ENCODE data around the gene PTPRN2.

PTPRN2 gene

DNA sequence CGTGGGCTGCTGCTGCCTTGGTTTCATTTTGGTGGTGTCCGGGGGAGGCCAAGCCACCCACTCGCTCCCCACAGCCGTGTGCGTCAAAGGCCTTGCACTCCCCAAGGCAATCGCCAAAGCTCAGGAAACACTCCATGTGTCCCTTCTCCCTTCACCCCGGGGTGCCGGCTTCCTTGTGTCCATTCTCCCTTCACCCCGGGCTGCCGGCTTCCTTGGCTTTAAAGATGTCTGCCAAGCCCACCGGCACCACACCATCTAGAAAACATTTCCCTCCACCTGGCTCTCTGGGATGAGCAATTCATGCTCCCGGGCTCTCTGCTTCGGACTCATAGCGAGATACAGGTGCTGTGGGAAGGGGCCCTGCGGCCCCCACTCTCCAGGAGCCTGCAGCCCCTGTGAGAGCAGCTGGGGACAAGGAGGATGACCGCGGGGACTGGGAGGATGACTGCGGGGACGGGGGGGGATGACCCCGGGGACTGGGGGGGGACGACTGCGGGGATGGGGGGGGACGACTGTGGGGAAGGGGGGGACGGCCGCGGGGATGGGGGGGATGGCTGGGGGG is 928.7 kb downstream of the PTPRN2 start:
- no CpG with 5 or more reads among the region's 26 CpGs for WGBS, 2 donors (ENCODE audit: extremely low coverage in 2 of 2, insufficient read length in 2 of 2, insufficient replicate concordance in 1 of 2)

DNA sequence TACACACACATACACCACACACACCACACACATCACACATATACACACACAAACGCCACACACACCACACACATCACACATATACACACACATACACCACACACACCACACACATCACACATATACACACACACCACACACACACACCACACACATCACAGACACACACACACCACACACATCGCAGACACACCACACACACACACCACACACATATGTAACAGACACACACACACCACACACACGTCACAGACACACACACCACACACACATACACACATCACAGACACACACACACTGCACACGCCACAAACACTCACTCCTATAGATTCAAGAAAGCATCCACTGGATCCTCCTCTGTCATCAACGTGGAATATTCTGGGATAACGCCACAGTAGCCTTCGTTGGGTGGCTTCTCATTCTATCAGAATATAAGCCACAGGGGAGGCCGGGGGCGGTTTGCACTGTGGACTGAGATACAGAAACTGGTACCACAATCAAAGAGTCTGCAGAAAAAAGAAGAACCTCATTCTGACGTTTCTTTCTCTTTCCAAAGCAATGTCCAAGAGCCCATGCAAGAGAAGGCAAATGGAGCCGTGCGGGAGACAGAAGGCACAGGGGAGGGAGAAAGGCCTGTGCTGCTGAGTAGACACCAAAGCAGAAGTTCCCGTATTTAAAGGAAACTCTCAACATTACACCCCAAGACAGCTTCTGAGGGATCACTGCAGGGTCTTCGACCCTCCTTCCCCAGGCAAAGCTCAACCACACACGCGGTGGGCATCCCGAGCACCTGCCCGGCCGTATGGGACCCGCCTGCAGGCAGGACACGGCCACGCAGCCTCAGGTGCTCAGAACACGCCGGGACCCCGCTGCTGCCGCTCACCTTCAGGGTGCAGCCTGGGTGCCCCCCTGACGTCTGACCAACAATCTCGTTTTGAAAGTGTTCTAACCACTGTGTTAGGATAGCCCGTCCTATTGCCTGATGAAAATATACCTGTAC is 929.6 kb downstream of the PTPRN2 start:
- Histone ChIP-seq H3K27me3 (ENCODE audit: control insufficient read depth in 3 of 3, insufficient read depth in 3 of 3, low read depth in 1 of 3, low read length in 3 of 3) (no peaks in the 10 kb centered on the region), H3K27ac (replicated peaks; ENCODE audit: low read length) (no peak overlapping the region), H3K9ac (ENCODE audit: low read depth, low read length, poor library complexity) (no peak overlapping the region), H2BK12ac (ENCODE audit: low read length) (no peak overlapping the region), H3K4me1 (ENCODE audit: control insufficient read depth in 2 of 2, insufficient read depth in 1 of 2, low read depth in 1 of 2, low read length in 2 of 2) (peaks cover 0 to 2% of the 10 kb centered on the region in 2 donors), H4K91ac (ENCODE audit: low read depth, low read length, poor library complexity) (no peak overlapping the region), H3K4me3 (ENCODE audit: low read length in 2 of 2) (peak overlapping the region in 1 of 2 donors; percentile 26), H3K9me3 (replicated peaks in 1 of 2; ENCODE audit: control insufficient read depth in 2 of 2, insufficient read depth in 1 of 2, low read depth in 1 of 2, low read length in 2 of 2) (peaks cover 0 to 2% of the 10 kb centered on the region in 2 donors), H2BK120ac (ENCODE audit: low read depth, low read length) (no peak overlapping the region), H2AK5ac (ENCODE audit: low read depth, low read length) (no peak overlapping the region), H2BK15ac (ENCODE audit: low read length) (no peak overlapping the region), H3K14ac (ENCODE audit: low read length) (no peak overlapping the region), H3K4me2 (ENCODE audit: insufficient read depth, low read length, poor library complexity, severe bottlenecking) (no peak overlapping the region), H3K36me3 (replicated peaks in 1 of 2; ENCODE audit: control insufficient read depth in 2 of 2, insufficient read depth in 2 of 2, low read length in 2 of 2) (peaks cover 43 to 90% of the 10 kb centered on the region in 2 donors), H3K4ac (ENCODE audit: low read length) (no peak overlapping the region), H2AFZ (ENCODE audit: low read length) (no peak overlapping the region), H4K8ac (ENCODE audit: low read depth, low read length) (no peak overlapping the region), H2BK5ac (ENCODE audit: low read length) (no peak overlapping the region), H3K79me1 (ENCODE audit: low read depth, low read length) (peaks cover 43% of the 10 kb centered on the region), H3K18ac (ENCODE audit: low read length) (peak overlapping the region; percentile 63), H3K23ac (ENCODE audit: low read depth, low read length, poor library complexity) (no peak overlapping the region)
- WGBS, 2 donors (ENCODE audit: extremely low coverage in 2 of 2, insufficient read length in 2 of 2, insufficient replicate concordance in 1 of 2): no CpG with 5 or more reads among the region's 29 CpGs
- no peak for DNase-seq (ENCODE audit: low spot score)

More for the DNA sequence above, 928.7 kb downstream of the PTPRN2 start:
- Histone ChIP-seq H3K4me1 (ENCODE audit: control insufficient read depth in 2 of 2, insufficient read depth in 1 of 2, low read depth in 1 of 2, low read length in 2 of 2) (peaks cover 0 to 8% of the 10 kb centered on the region in 2 donors), H2AFZ (ENCODE audit: low read length) (no peak overlapping the region), H3K9ac (ENCODE audit: low read depth, low read length, poor library complexity) (no peak overlapping the region), H3K27me3 (ENCODE audit: control insufficient read depth in 3 of 3, insufficient read depth in 3 of 3, low read depth in 1 of 3, low read length in 3 of 3) (no peaks in the 10 kb centered on the region), H3K18ac (ENCODE audit: low read length) (peak overlapping the region; percentile 27), H3K14ac (ENCODE audit: low read length) (no peak overlapping the region), H2AK5ac (ENCODE audit: low read depth, low read length) (no peak overlapping the region), H4K91ac (ENCODE audit: low read depth, low read length, poor library complexity) (no peak overlapping the region), H4K8ac (ENCODE audit: low read depth, low read length) (no peak overlapping the region), H3K9me3 (replicated peaks in 1 of 2; ENCODE audit: control insufficient read depth in 2 of 2, insufficient read depth in 1 of 2, low read depth in 1 of 2, low read length in 2 of 2) (peaks cover 0 to 2% of the 10 kb centered on the region in 2 donors), H3K4ac (ENCODE audit: low read length) (no peak overlapping the region), H2BK5ac (ENCODE audit: low read length) (no peak overlapping the region), H2BK12ac (ENCODE audit: low read length) (no peak overlapping the region), H3K27ac (replicated peaks; ENCODE audit: low read length) (no peak overlapping the region), H3K4me2 (ENCODE audit: insufficient read depth, low read length, poor library complexity, severe bottlenecking) (no peak overlapping the region), H3K4me3 (ENCODE audit: low read length in 2 of 2) (no peak overlapping the region), H3K79me1 (ENCODE audit: low read depth, low read length) (peaks cover 46% of the 10 kb centered on the region), H2BK120ac (ENCODE audit: low read depth, low read length) (no peak overlapping the region), H2BK15ac (ENCODE audit: low read length) (no peak overlapping the region), H3K23ac (ENCODE audit: low read depth, low read length, poor library complexity) (no peak overlapping the region), H3K36me3 (replicated peaks in 1 of 2; ENCODE audit: control insufficient read depth in 2 of 2, insufficient read depth in 2 of 2, low read length in 2 of 2) (peaks cover 39 to 90% of the 10 kb centered on the region in 2 donors)
- DNase-seq (ENCODE audit: low spot score): no peak

DNA sequence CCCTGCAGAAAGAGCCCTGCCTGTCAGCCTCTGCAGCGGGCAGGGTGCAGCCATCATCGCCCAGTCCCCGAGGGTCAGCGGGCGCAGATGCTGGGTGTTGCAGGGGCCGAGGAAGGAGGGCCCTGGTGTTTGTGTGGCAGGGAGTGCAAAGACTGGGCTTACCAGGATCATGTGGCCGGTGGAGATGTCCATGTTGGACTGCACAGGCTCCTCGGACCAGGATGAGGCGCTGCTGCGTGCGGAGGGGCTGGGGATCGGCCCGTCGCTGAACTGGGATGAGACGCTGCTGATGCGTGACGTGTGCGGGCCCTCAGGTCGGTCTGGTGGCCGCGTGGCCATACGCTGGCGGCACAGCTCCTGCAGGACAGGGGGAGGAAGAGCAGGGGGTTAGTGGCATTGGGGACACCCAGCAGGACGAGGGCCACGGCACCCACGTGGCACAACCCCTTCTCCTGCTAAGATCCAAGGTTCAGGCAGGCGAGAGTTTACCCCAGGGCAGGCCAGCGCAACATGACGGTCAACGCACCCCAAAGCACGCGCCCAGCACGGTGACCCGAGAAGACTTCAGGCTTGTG is 931.3 kb downstream of the PTPRN2 start:
- peak overlapping the region in 1 of 2 donors; percentile 5 for H3K4me3 ChIP-seq (ENCODE audit: low read length in 2 of 2)
- no peak overlapping the region for H2BK12ac ChIP-seq (ENCODE audit: low read length)
- no peak overlapping the region for H2BK15ac ChIP-seq (ENCODE audit: low read length)
- H3K14ac ChIP-seq (ENCODE audit: low read length): no peak overlapping the region
- H4K8ac ChIP-seq (ENCODE audit: low read depth, low read length): peak overlapping the region; percentile 82
- H3K27me3 ChIP-seq (ENCODE audit: control insufficient read depth in 3 of 3, insufficient read depth in 3 of 3, low read depth in 1 of 3, low read length in 3 of 3): no peaks in the 10 kb centered on the region
- peaks cover 0 to 2% of the 10 kb centered on the region in 2 donors for H3K9me3 ChIP-seq (replicated peaks in 1 of 2; ENCODE audit: control insufficient read depth in 2 of 2, insufficient read depth in 1 of 2, low read depth in 1 of 2, low read length in 2 of 2)
- H2BK5ac ChIP-seq (ENCODE audit: low read length): peak overlapping the region; percentile 75
- no peak overlapping the region for H2AK5ac ChIP-seq (ENCODE audit: low read depth, low read length)
- H3K27ac ChIP-seq (replicated peaks; ENCODE audit: low read length): no peak overlapping the region
- peak overlapping the region; percentile 65 for H3K23ac ChIP-seq (ENCODE audit: low read depth, low read length, poor library complexity)
- H3K4me2 ChIP-seq (ENCODE audit: insufficient read depth, low read length, poor library complexity, severe bottlenecking): no peak overlapping the region
- DNase-seq (ENCODE audit: low spot score): no peak
- H3K36me3 ChIP-seq (replicated peaks in 1 of 2; ENCODE audit: control insufficient read depth in 2 of 2, insufficient read depth in 2 of 2, low read length in 2 of 2): peaks cover 49 to 90% of the 10 kb centered on the region in 2 donors
- peaks cover 29% of the 10 kb centered on the region for H3K79me1 ChIP-seq (ENCODE audit: low read depth, low read length)
- no peak overlapping the region for H3K9ac ChIP-seq (ENCODE audit: low read depth, low read length, poor library complexity)
- no peaks in the 10 kb centered on the region for H3K4me1 ChIP-seq (ENCODE audit: control insufficient read depth in 2 of 2, insufficient read depth in 1 of 2, low read depth in 1 of 2, low read length in 2 of 2)
- no peak overlapping the region for H2AFZ ChIP-seq (ENCODE audit: low read length)
- no peak overlapping the region for H2BK120ac ChIP-seq (ENCODE audit: low read depth, low read length)
- H3K4ac ChIP-seq (ENCODE audit: low read length): no peak overlapping the region
- H4K91ac ChIP-seq (ENCODE audit: low read depth, low read length, poor library complexity): no peak overlapping the region
- H3K18ac ChIP-seq (ENCODE audit: low read length): peak overlapping the region; percentile 28
- WGBS, 2 donors (ENCODE audit: extremely low coverage in 2 of 2, insufficient read length in 2 of 2, insufficient replicate concordance in 1 of 2): no CpG with 5 or more reads among the region's 34 CpGs

DNA sequence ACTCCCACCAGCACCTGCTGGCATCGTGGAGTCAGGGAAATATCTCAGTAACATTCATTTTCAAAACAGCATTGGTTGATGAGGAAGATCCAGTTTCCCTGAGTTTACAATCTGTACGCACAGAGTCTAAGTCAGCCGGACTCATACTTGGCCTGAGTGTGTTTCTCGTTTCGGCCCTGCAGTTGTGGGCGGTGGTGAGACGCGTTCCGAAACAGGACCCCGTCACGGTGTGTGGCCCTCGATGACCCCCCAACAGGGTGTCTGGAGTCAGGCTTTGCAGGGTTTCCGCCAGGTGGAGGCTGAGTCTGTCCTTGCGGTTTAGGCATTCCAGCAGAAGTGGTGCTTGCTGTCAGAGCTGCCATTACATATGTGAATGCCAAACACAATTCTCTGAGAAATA is 933.3 kb downstream of the PTPRN2 start:
- Histone ChIP-seq H3K27ac (replicated peaks; ENCODE audit: low read length) (no peak overlapping the region), H2BK5ac (ENCODE audit: low read length) (no peak overlapping the region), H3K9ac (ENCODE audit: low read depth, low read length, poor library complexity) (no peak overlapping the region), H3K4me3 (ENCODE audit: low read length in 2 of 2) (no peak overlapping the region), H3K18ac (ENCODE audit: low read length) (no peak overlapping the region), H3K4me2 (ENCODE audit: insufficient read depth, low read length, poor library complexity, severe bottlenecking) (no peak overlapping the region), H3K36me3 (replicated peaks in 1 of 2; ENCODE audit: control insufficient read depth in 2 of 2, insufficient read depth in 2 of 2, low read length in 2 of 2) (peaks cover 63 to 93% of the 10 kb centered on the region in 2 donors), H3K4me1 (ENCODE audit: control insufficient read depth in 2 of 2, insufficient read depth in 1 of 2, low read depth in 1 of 2, low read length in 2 of 2) (no peaks in the 10 kb centered on the region), H3K23ac (ENCODE audit: low read depth, low read length, poor library complexity) (no peak overlapping the region), H4K8ac (ENCODE audit: low read depth, low read length) (no peak overlapping the region), H3K9me3 (replicated peaks in 1 of 2; ENCODE audit: control insufficient read depth in 2 of 2, insufficient read depth in 1 of 2, low read depth in 1 of 2, low read length in 2 of 2) (peaks cover 2 to 11% of the 10 kb centered on the region in 2 donors), H3K4ac (ENCODE audit: low read length) (no peak overlapping the region), H3K79me1 (ENCODE audit: low read depth, low read length) (peaks cover 35% of the 10 kb centered on the region), H2AK5ac (ENCODE audit: low read depth, low read length) (no peak overlapping the region), H3K14ac (ENCODE audit: low read length) (no peak overlapping the region), H2BK120ac (ENCODE audit: low read depth, low read length) (no peak overlapping the region), H3K27me3 (ENCODE audit: control insufficient read depth in 3 of 3, insufficient read depth in 3 of 3, low read depth in 1 of 3, low read length in 3 of 3) (no peaks in the 10 kb centered on the region), H4K91ac (ENCODE audit: low read depth, low read length, poor library complexity) (no peak overlapping the region), H2BK15ac (ENCODE audit: low read length) (no peak overlapping the region), H2BK12ac (ENCODE audit: low read length) (no peak overlapping the region), H2AFZ (ENCODE audit: low read length) (no peak overlapping the region)
- WGBS, 2 donors (ENCODE audit: extremely low coverage in 2 of 2, insufficient read length in 2 of 2, insufficient replicate concordance in 1 of 2): no CpG with 5 or more reads among the region's 14 CpGs
- no peak for DNase-seq (ENCODE audit: low spot score)
